B cell (primary cell): Measurements from ENCODE around the gene BAHCC1. TPM values are rescaled to one million over a fixed set of nuclear protein-coding genes. Genes with fewer than 3 reads are reported as not detected.

Source experiments
- ATAC-seq: fragments of 200-7000 bp; cut with Tn5 transposase; one replicate; pipeline ENCODE4 v1.10.0; 2021; ENCODE audit warnings: low read depth, mild to moderate bottlenecking, moderate number of reproducible peaks, moderate library complexity
- CTCF ChIA-PET: fragments of 350-600 bp; sonication (Branson Sonifier 250); formaldehyde crosslinking; loops from one replicate; lab custom pipeline; 2021; ENCODE audit warnings: antibody characterized with exemption, inconsistent platforms; lab: Charles Lee
- POLR2A ChIA-PET: fragments of 350-600 bp; sonication (Branson Sonifier 250); formaldehyde crosslinking; loops from one replicate; lab custom pipeline; 2021; ENCODE audit warnings: antibody characterized with exemption; lab: Charles Lee
- DNase-seq: peaks from one replicate; pipeline ENCODE4 v3.0.0; 2013
- H2AFZ ChIP-seq: 2 replicates; pipeline ENCODE4 v1.6.1; 2012; ENCODE audit warnings: mild to moderate bottlenecking, low read depth, low read length; ENCODE audit not compliant: insufficient read depth, poor library complexity, severe bottlenecking
- H3K27ac ChIP-seq, 2 donors: 1 replicate in 1 of 2; 2 replicates in 1 of 2; pipeline ENCODE4 v1.5.1; 2012 to 2013; ENCODE audit warnings: low read length in 2 of 2, mild to moderate bottlenecking in 2 of 2, moderate library complexity in 1 of 2
- H3K27me3 ChIP-seq, 4 experiments: fragments of 200-600 bp in 1 of 4; sonication (generic) in 1 of 4; replicated peaks in 1 of 4; 1 replicate in 2 of 4; 2 replicates in 2 of 4; pipeline versions ENCODE4 v1.6.1 to v1.7.0; 2013 to 2016; ENCODE audit warnings: low read length in 3 of 4, mild to moderate bottlenecking in 2 of 4, mixed read lengths in 1 of 4, moderate library complexity in 1 of 4; ENCODE audit not compliant: insufficient read depth in 4 of 4, control insufficient read depth in 3 of 4; ENCODE audit errors: control extremely low read depth in 1 of 4
- H3K36me3 ChIP-seq, 2 experiments: replicated peaks in 1 of 2; 1 replicate in 1 of 2; 2 replicates in 1 of 2; pipeline versions ENCODE4 v1.6.1 to v1.7.1; 2013; ENCODE audit warnings: low read length in 1 of 2; ENCODE audit not compliant: insufficient read depth in 2 of 2, control insufficient read depth in 1 of 2; ENCODE audit errors: control extremely low read depth in 1 of 2, extremely low read depth in 1 of 2
- H3K4me1 ChIP-seq, 2 donors: fragments of 200-600 bp in 1 of 2; sonication (generic) in 1 of 2; 1 replicate in 1 of 2; 2 replicates in 1 of 2; pipeline versions ENCODE4 v1.5.1 to v1.6.1; 2013 to 2017; ENCODE audit warnings: low read length in 2 of 2; ENCODE audit not compliant: control insufficient read depth in 2 of 2, insufficient read depth in 2 of 2
- H3K4me2 ChIP-seq: replicated peaks from 2 replicates; pipeline ENCODE3; 2012; ENCODE audit warnings: mild to moderate bottlenecking, low read depth, low read length; ENCODE audit not compliant: poor library complexity, severe bottlenecking
- H3K4me3 ChIP-seq, 5 experiments: fragments of 200-600 bp in 1 of 5; sonication (generic) in 1 of 5; 1 replicate in 3 of 5; 2 replicates in 2 of 5; pipeline versions ENCODE4 v1.5.1 to v1.7.0; 2011 to 2016; ENCODE audit warnings: low read length in 4 of 5, mild to moderate bottlenecking in 4 of 5, low read depth in 2 of 5, control low read depth in 1 of 5, moderate library complexity in 1 of 5; ENCODE audit not compliant: insufficient read depth in 1 of 5; ENCODE audit errors: control extremely low read depth in 1 of 5, extremely low read depth in 1 of 5
- H3K79me2 ChIP-seq: fragments of 200-600 bp; sonication (generic); one replicate; pipeline ENCODE4 v1.6.0; 2016; ENCODE audit warnings: low read length; ENCODE audit not compliant: control insufficient read depth, insufficient read depth
- H3K9ac ChIP-seq: fragments of 200-600 bp; sonication (generic); 2 replicates; pipeline ENCODE4 v1.6.1; 2017; ENCODE audit warnings: mild to moderate bottlenecking, low read length, moderate library complexity
- H3K9me3 ChIP-seq, 3 donors: one replicate each; pipeline versions ENCODE4 v1.6.1 to v1.7.1; 2013; ENCODE audit warnings: low read length in 2 of 3; ENCODE audit not compliant: control insufficient read depth in 2 of 3, insufficient read depth in 1 of 3; ENCODE audit errors: control extremely low read depth in 1 of 3
- H4K20me1 ChIP-seq: 2 replicates; pipeline ENCODE4 v1.6.0; 2012; ENCODE audit warnings: mild to moderate bottlenecking, low read length; ENCODE audit not compliant: insufficient read depth, control insufficient read depth, poor library complexity, severe bottlenecking
- H3K27ac Mint-ChIP-seq: one replicate; pipeline ENCODE4 v1.8.0; 2021; ENCODE audit warnings: mixed read lengths
- H3K27me3 Mint-ChIP-seq: one replicate; pipeline ENCODE4 v1.8.0; 2021; ENCODE audit warnings: mixed read lengths
- H3K4me1 Mint-ChIP-seq: one replicate; pipeline ENCODE4 v1.8.0; 2021; ENCODE audit warnings: mixed read lengths
- H3K4me3 Mint-ChIP-seq: one replicate; pipeline ENCODE4 v1.8.0; 2021; ENCODE audit warnings: mixed read lengths
- H3K9me3 Mint-ChIP-seq: one replicate; pipeline ENCODE4 v1.8.0; 2022; ENCODE audit warnings: mixed read lengths; ENCODE audit not compliant: insufficient read depth
- CTCF ChIP-seq: fragments of 200-600 bp; IDR thresholded peaks from one replicate; pipeline ENCODE4 v1.8.0; 2022; ENCODE audit warnings: antibody characterized with exemption, mild to moderate bottlenecking
- EZH2 ChIP-seq: IDR thresholded peaks from 2 replicates; pipeline ENCODE4 v1.6.1; 2012; ENCODE audit warnings: borderline replicate concordance, low read depth, mild to moderate bottlenecking, moderate library complexity, low read length; ENCODE audit not compliant: insufficient read depth, poor library complexity, severe bottlenecking
- WGBS: methylation state at CpG from one replicate; pipeline ENCODE4 v1.1.5; 2013; ENCODE audit warnings: missing lambda C conversion rate; ENCODE audit not compliant: insufficient coverage; 5-methylcytosine and 5-hydroxymethylcytosine counted together
- intact Hi-C: fragments of 100-400 bp; cut with micrococcal nuclease; formaldehyde crosslinking; loops from one replicate; pipeline ENCODE4 v1.10.0; 2022
- polyA plus RNA-seq: library from polyadenylated mRNA; depleted of rRNA; stranded (reverse); fragments of >200 nt; gene quantifications from 2 replicates; pipeline ENCODE4 v1.2.3, GENCODE V29; 2012
- total RNA-seq, 2 donors: library from RNA; stranded (reverse); fragments of 120-200 nt in 1 of 2; gene quantifications; 1 replicate in 1 of 2; 2 replicates in 1 of 2; pipeline versions ENCODE4 v1.2.3 to v1.2.4, GENCODE V29; 2013 to 2022

The BAHCC1 gene
- total and polyA plus RNA-seq, 2 donors (not counting 1 experiment from before 2014, with no cell fraction given), result 0.12 to 0.48 TPM

GRCh38 chr17:81463506-81463905, 68.2 kb downstream of the BAHCC1 start:
- H3K4me1 ChIP-seq, result no peaks in the 10 kb centered on the region
- ChIA-PET POLR2A (no interaction called here), CTCF (no interaction called here)
- H2AFZ ChIP-seq, result no peak overlapping the region
- H3K9me3 Mint-ChIP-seq, result no peaks in the 10 kb centered on the region
- intact Hi-C loops, result no loop called here
- no peaks in the 10 kb centered on the region for H4K20me1 ChIP-seq
- H3K4me2 ChIP-seq, result no peak overlapping the region
- H3K27ac Mint-ChIP-seq, result no peak overlapping the region
- H3K27ac ChIP-seq, result no peak overlapping the region
- no peak for TF ChIP-seq CTCF
- TF ChIP-seq EZH2, result no peak
- no peak overlapping the region for H3K4me3 Mint-ChIP-seq
- no peaks in the 10 kb centered on the region for H3K36me3 ChIP-seq
- no peaks in the 10 kb centered on the region for H3K9me3 ChIP-seq
- no peaks in the 10 kb centered on the region for H3K27me3 Mint-ChIP-seq
- WGBS, result 95% methylated on average over 32 of the region's 32 CpGs
- no peaks in the 10 kb centered on the region for H3K4me1 Mint-ChIP-seq
- H3K4me3 ChIP-seq, result no peak overlapping the region
- DNase-seq (no peak), ATAC-seq (no peak)
- H3K9ac ChIP-seq, result no peak overlapping the region
- no peaks in the 10 kb centered on the region for H3K27me3 ChIP-seq
- H3K79me2 ChIP-seq, result no peaks in the 10 kb centered on the region

- no peaks in the 10 kb centered on the region for H3K9me3 Mint-ChIP-seq
- H3K4me1 Mint-ChIP-seq, result no peaks in the 10 kb centered on the region
- ChIA-PET POLR2A (no interaction called here), CTCF (no interaction called here)
- no peaks in the 10 kb centered on the region for H3K27me3 ChIP-seq
- no peak overlapping the region for H3K4me2 ChIP-seq
- H4K20me1 ChIP-seq, result no peaks in the 10 kb centered on the region
- no peaks in the 10 kb centered on the region for H3K4me1 ChIP-seq
- DNase-seq, result no peak
- no peak overlapping the region for H3K4me3 ChIP-seq
- H3K36me3 ChIP-seq, result no peaks in the 10 kb centered on the region
- H3K27ac Mint-ChIP-seq, result no peak overlapping the region
- H3K9me3 ChIP-seq, result no peaks in the 10 kb centered on the region
- intact Hi-C loops, result no loop called here
- H3K9ac ChIP-seq, result no peak overlapping the region
- H2AFZ ChIP-seq, result no peak overlapping the region
- no peak overlapping the region for H3K4me3 Mint-ChIP-seq
- 85% methylated on average over 7 of the region's 9 CpGs for WGBS
- no peak for ATAC-seq
- no peak for TF ChIP-seq EZH2
- no peak for TF ChIP-seq CTCF
- no peaks in the 10 kb centered on the region for H3K27me3 Mint-ChIP-seq
- H3K79me2 ChIP-seq, result no peaks in the 10 kb centered on the region
- H3K27ac ChIP-seq, result no peak overlapping the region
Measured at GRCh38 chr17:81464586-81464985, 69.3 kb downstream of the BAHCC1 start.
